ENCODE measurements around the gene MAPK13.

MAPK13 gene

DNA sequence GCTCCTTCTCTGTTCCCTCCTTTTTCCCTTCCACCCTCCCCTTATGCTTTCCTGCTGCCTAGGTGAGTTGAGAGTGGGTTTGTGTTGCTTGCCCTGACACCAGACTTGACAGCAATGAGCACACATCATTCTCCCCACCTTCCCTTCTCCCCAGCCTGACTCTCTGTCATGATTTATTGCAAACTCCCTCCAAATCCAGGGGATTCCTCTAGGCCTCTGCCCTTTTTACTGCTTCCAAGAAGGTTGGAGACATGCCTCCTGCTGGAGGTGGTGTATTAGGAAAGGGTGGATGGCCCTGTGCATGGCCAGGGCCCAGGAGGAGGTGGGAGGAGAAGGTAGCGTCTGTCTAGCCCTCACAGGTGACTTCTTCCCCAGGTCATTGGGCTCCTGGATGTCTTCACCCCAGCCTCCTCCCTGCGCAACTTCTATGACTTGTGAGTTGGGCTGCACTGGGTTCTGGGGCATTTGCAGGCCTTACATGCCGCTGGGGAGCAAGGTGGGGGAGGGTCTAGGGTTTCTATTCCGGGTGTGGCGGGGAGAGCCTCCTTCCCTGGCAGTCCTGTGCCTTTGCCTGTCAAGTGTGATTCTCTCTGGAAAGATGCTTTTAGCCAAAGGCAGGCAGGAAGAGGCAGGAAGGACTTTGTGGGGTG, 2.1 kb downstream of the MAPK13 start:
- TF ChIP-seq, protein P1, sequence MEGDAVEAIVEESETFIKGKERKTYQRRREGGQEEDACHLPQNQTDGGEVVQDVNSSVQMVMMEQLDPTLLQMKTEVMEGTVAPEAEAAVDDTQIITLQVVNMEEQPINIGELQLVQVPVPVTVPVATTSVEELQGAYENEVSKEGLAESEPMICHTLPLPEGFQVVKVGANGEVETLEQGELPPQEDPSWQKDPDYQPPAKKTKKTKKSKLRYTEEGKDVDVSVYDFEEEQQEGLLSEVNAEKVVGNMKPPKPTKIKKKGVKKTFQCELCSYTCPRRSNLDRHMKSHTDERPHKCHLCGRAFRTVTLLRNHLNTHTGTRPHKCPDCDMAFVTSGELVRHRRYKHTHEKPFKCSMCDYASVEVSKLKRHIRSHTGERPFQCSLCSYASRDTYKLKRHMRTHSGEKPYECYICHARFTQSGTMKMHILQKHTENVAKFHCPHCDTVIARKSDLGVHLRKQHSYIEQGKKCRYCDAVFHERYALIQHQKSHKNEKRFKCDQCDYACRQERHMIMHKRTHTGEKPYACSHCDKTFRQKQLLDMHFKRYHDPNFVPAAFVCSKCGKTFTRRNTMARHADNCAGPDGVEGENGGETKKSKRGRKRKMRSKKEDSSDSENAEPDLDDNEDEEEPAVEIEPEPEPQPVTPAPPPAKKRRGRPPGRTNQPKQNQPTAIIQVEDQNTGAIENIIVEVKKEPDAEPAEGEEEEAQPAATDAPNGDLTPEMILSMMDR (IDR thresholded peaks at IDR 0.05; ENCODE audit: control insufficient read depth, insufficient read depth, low read depth, low read length, missing control alignments) = no peak
- H3K4me3 ChIP-seq (ENCODE audit: control insufficient read depth, low read depth, low read length) = no peak overlapping the region

DNA sequence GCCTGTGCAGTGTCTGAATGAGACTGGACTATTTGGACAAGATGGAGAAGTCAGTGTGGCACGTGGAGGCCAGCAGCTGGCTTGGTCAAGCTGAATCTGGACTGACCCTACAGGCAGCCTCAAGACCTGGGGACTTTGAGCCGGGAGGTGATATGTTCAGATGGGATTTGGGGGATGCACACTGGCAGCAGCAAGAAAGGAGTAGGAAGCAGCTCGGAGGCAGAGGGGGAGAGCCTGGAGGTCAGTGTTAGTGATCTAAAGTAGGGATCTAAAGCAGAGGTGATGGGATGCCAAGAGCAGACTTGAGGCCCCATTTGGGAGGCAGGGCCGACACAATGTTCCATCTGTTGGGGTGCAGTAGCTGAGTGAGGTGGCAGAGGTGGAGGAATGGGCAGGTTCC, 2.8 kb downstream of the MAPK13 start:
- no peak for DNase-seq (ENCODE audit: low read depth)
- TF ChIP-seq, protein P1 (IDR thresholded peaks at IDR 0.05; ENCODE audit: control insufficient read depth, insufficient read depth, low read depth, low read length, missing control alignments) = no peak
- H3K4me3 ChIP-seq (ENCODE audit: control insufficient read depth, low read depth, low read length) = no peak overlapping the region

More for the DNA sequence above, 2.1 kb downstream of the MAPK13 start:
- no peak for DNase-seq (ENCODE audit: low read depth)

DNA sequence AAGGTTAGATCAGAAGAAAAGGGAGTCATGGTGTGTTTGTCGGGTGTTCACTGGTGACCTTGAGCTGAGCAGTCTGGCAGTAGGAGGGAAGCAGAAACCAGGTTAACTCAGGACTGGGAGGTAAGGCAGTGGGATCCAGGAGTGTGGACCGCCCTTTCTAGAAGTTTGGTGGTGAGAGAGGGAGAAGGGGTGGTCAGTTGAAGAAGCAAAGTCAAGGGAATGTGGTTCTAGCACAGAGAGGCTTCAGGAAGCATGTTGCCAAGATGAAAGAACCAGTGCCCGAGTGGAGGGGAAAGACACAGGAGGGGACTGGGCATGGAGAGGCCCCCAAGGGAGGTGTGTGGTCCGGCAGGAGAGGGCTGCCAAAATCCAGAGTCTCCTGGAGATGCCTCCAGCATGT, 3.6 kb downstream of the MAPK13 start:
- H3K4me3 ChIP-seq (ENCODE audit: control insufficient read depth, low read depth, low read length) = no peak overlapping the region
- DNase-seq (ENCODE audit: low read depth) = no peak
- TF ChIP-seq, protein P1 (IDR thresholded peaks at IDR 0.05; ENCODE audit: control insufficient read depth, insufficient read depth, low read depth, low read length, missing control alignments) = no peak

DNA sequence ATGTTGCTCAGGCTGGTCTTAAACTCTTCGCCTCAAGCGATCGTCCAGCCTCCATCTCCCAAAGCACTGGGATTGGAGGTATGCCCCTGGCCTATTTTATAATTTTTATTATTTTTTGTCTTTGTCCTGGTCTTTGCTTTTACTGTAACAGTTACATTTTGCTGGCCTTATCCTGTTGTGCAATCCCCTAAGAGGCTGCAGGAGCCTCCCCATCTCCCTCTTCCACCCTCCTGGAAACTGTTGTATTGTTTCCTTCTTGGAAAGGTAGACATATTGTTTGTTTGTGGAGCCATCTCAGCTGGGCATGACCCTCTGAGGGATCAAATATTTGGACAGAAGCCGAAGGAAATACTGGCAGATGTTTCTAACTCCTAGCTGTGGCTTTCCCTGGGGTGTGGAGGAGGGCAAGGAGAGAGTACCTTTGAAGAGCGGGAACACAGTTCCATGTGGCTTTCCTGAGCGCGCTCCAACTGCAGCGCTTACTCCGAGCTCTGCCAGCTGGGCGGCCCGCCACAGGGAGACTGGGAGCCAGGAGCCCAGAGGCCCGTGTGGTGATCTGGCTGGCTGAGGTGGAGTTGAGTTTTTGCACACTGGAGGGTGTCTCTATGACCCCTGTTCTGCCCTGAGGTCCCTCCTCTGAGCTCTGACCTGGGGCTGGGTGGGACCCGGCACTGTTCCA, 4.9 kb downstream of the MAPK13 start:
- TF ChIP-seq, protein P1 (IDR thresholded peaks at IDR 0.05; ENCODE audit: control insufficient read depth, insufficient read depth, low read depth, low read length, missing control alignments) = no peak
- no peak for DNase-seq (ENCODE audit: low read depth)
- no peak overlapping the region for H3K4me3 ChIP-seq (ENCODE audit: control insufficient read depth, low read depth, low read length)

DNA sequence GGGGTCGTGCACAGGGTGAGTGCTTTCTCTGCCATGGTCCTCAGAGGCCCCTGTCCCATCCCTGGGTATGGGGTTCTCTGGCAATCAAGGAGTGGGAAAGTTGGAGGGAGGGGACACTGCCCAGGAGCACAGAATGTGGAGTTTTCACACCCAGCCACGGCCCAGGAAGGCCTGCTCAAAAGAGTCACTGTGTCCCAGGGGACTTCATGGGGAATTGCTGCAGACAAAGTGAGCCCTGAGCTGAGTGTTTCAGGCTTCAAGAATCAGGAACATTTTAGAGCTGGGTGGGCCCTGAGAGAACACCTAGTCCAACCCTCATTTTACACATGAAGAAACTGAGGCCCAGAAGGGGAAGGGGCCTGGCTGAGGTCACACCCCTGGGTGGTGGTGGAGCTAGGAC, 5.7 kb downstream of the MAPK13 start:
- no peak overlapping the region for H3K4me3 ChIP-seq (ENCODE audit: control insufficient read depth, low read depth, low read length)
- TF ChIP-seq, protein P1 (IDR thresholded peaks at IDR 0.05; ENCODE audit: control insufficient read depth, insufficient read depth, low read depth, low read length, missing control alignments) = no peak
- DNase-seq (ENCODE audit: low read depth) = no peak

DNA sequence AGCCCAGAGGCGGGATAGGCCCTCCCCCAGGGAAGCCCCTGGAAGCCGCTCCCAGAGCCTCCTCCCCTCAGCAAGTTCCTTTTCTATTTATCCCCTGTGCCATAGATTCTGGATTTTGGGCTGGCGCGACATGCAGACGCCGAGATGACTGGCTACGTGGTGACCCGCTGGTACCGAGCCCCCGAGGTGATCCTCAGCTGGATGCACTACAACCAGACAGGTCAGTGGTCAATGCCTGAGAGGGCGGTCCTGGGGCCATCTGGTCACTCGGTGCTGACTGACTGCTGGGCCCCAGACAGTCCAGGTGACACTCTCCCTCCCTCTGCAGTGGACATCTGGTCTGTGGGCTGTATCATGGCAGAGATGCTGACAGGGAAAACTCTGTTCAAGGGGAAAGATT, 6.2 kb downstream of the MAPK13 start:
- no peak overlapping the region for H3K4me3 ChIP-seq (ENCODE audit: control insufficient read depth, low read depth, low read length)
- TF ChIP-seq, protein P1 (IDR thresholded peaks at IDR 0.05; ENCODE audit: control insufficient read depth, insufficient read depth, low read depth, low read length, missing control alignments) = no peak
- no peak for DNase-seq (ENCODE audit: low read depth)
